ENCODE results near the gene EI24.

EI24 gene

GRCh38 chr11:125605417-125605816, 36.1 kb downstream of the EI24 start:
- H3K36me3 ChIP-seq (ENCODE audit: insufficient read depth, low read depth, low read length): peaks cover 100% of the 10 kb centered on the region
- no peak overlapping the region for H3K27ac ChIP-seq (ENCODE audit: low read length)
- H3K27me3 ChIP-seq (ENCODE audit: insufficient read depth, low read length): no peaks in the 10 kb centered on the region
- H3K9ac ChIP-seq (ENCODE audit: low read depth, low read length): no peak overlapping the region
- H3K9me3 ChIP-seq (ENCODE audit: insufficient read depth, low read depth, low read length): no peaks in the 10 kb centered on the region
- H3K4me1 ChIP-seq (ENCODE audit: insufficient read depth, low read length): no peaks in the 10 kb centered on the region
- no peak overlapping the region for H3K4me3 ChIP-seq (ENCODE audit: low read length)

GRCh38 chr11:125609545-125609944, 40.3 kb downstream of the EI24 start:
- no peaks in the 10 kb centered on the region for H3K4me1 ChIP-seq (ENCODE audit: insufficient read depth, low read length)
- H3K36me3 ChIP-seq (ENCODE audit: insufficient read depth, low read depth, low read length): peaks cover 100% of the 10 kb centered on the region
- no peak overlapping the region for H3K4me3 ChIP-seq (ENCODE audit: low read length)
- H3K27ac ChIP-seq (ENCODE audit: low read length): no peak overlapping the region
- H3K9me3 ChIP-seq (ENCODE audit: insufficient read depth, low read depth, low read length): no peaks in the 10 kb centered on the region
- H3K9ac ChIP-seq (ENCODE audit: low read depth, low read length): no peak overlapping the region
- no peaks in the 10 kb centered on the region for H3K27me3 ChIP-seq (ENCODE audit: insufficient read depth, low read length)

DNA sequence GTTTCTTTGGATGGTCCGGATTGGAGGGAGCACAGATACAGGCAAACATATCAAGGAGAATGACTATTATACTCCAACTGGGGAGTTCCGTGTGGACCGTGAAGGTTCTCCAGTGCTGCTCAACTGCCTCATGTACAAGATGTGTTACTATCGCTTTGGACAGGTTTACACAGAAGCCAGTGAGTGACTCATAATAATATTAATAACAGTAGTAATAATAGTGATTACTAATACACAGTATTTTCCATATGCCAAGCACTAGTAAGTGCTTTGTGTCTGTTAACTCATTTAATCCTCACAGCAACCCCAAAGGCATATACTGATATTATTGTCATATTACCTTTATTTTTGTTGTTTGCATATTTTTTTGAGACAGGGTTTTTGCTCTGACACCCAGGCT, 49.1 kb downstream of the EI24 start:
- no peaks in the 10 kb centered on the region for H3K27me3 ChIP-seq (ENCODE audit: insufficient read depth, low read length)
- no peak overlapping the region for H3K4me3 ChIP-seq (ENCODE audit: low read length)
- peaks cover 88% of the 10 kb centered on the region for H3K36me3 ChIP-seq (ENCODE audit: insufficient read depth, low read depth, low read length)
- no peak overlapping the region for H3K9ac ChIP-seq (ENCODE audit: low read depth, low read length)
- H3K4me1 ChIP-seq (ENCODE audit: insufficient read depth, low read length): no peaks in the 10 kb centered on the region
- H3K9me3 ChIP-seq (ENCODE audit: insufficient read depth, low read depth, low read length): no peaks in the 10 kb centered on the region
- no peak overlapping the region for H3K27ac ChIP-seq (ENCODE audit: low read length)

DNA sequence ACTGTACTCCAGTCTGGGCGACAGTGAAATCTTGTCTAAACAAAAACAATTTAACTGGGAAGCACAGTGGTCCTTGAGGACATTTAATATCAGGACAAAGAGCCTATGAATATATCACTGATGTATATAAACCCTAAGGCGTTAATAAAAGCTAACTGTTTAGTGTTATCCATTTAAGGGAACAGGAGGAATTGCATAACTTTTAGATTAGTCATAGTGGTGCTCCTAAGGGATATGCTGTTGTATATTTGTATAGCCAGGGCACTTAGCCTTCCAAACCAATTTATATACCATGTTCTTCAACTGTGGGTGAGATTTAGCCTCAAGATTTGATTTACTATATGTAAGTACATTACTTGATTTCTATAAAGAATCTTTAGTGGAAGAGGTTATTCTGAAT, 52.7 kb downstream of the EI24 start:
- Histone ChIP-seq H3K9me3 (ENCODE audit: insufficient read depth, low read depth, low read length) (no peaks in the 10 kb centered on the region), H3K4me1 (ENCODE audit: insufficient read depth, low read length) (no peaks in the 10 kb centered on the region; the same call in 1 of the 2 replicates), H3K4me3 (ENCODE audit: low read length) (no peak overlapping the region), H3K9ac (ENCODE audit: low read depth, low read length) (no peak overlapping the region), H3K27me3 (ENCODE audit: insufficient read depth, low read length) (no peaks in the 10 kb centered on the region), H3K36me3 (ENCODE audit: insufficient read depth, low read depth, low read length) (peaks cover 57% of the 10 kb centered on the region), H3K27ac (ENCODE audit: low read length) (no peak overlapping the region)

DNA sequence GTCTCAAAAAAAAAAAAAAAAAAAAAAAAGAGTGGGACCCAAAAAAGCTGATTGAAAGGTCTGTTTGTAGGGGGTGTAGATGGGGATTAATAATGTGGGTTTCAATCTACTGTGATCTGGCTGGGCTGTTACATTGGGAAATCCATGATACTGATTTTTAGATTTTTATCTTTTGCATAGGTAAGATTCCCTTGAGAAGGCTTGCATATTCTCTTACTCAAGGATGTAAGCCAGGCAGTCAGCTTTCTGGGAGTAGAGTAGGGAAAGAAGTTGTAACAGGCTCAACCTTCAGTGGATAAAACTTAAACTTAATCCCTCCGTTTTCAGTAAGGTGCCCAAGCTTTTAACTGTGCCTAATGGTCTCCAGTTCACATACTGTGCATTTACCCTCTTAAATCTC, 53.8 kb downstream of the EI24 start:
- no peak overlapping the region for H3K4me3 ChIP-seq (ENCODE audit: low read length)
- no peak overlapping the region for H3K27ac ChIP-seq (ENCODE audit: low read length)
- peaks cover 57% of the 10 kb centered on the region for H3K36me3 ChIP-seq (ENCODE audit: insufficient read depth, low read depth, low read length)
- no peaks in the 10 kb centered on the region for H3K27me3 ChIP-seq (ENCODE audit: insufficient read depth, low read length)
- no peaks in the 10 kb centered on the region for H3K9me3 ChIP-seq (ENCODE audit: insufficient read depth, low read depth, low read length)
- peaks cover 10% of the 10 kb centered on the region; the same call in 1 of the 2 replicates for H3K4me1 ChIP-seq (ENCODE audit: insufficient read depth, low read length)
- H3K9ac ChIP-seq (ENCODE audit: low read depth, low read length): no peak overlapping the region

- Histone ChIP-seq H3K27ac (ENCODE audit: low read length) (peak within 1 kb of the TSS; percentile 89), H3K27me3 (ENCODE audit: insufficient read depth, low read length) (no peaks in the 10 kb centered on the region), H3K9me3 (ENCODE audit: insufficient read depth, low read depth, low read length) (no peaks in the 10 kb centered on the region), H3K9ac (ENCODE audit: low read depth, low read length) (peak within 1 kb of the TSS; percentile 98), H3K4me1 (ENCODE audit: insufficient read depth, low read length) (peaks cover 10% of the 10 kb centered on the region; the same call in 1 of the 2 replicates), H3K4me3 (ENCODE audit: low read length) (peak within 1 kb of the TSS; percentile 98), H3K36me3 (ENCODE audit: insufficient read depth, low read depth, low read length) (peaks cover 56% of the 10 kb centered on the region)
Measured at GRCh38 chr11:125624756-125625213, 55.5 kb downstream of the EI24 start, which contains the start of gene CHEK1. CHEK1 (plus strand) TSS chr11:125625163; CDS start chr11:125626769, 1,606 bp downstream.

GRCh38 chr11:125625225-125625629, 56.0 kb downstream of the EI24 start:
- H3K4me1 ChIP-seq (ENCODE audit: insufficient read depth, low read length): peaks cover 10% of the 10 kb centered on the region; the same call in 1 of the 2 replicates
- peaks cover 56% of the 10 kb centered on the region for H3K36me3 ChIP-seq (ENCODE audit: insufficient read depth, low read depth, low read length)
- H3K9ac ChIP-seq (ENCODE audit: low read depth, low read length): peak overlapping the region; percentile 98
- H3K4me3 ChIP-seq (ENCODE audit: low read length): peak overlapping the region; percentile 98
- H3K9me3 ChIP-seq (ENCODE audit: insufficient read depth, low read depth, low read length): no peaks in the 10 kb centered on the region
- H3K27me3 ChIP-seq (ENCODE audit: insufficient read depth, low read length): no peaks in the 10 kb centered on the region
- peak overlapping the region; percentile 72 for H3K27ac ChIP-seq (ENCODE audit: low read length)

- Histone ChIP-seq H3K36me3 (ENCODE audit: insufficient read depth, low read depth, low read length) (peaks cover 56% of the 10 kb centered on the region), H3K27ac (ENCODE audit: low read length) (peak overlapping the region; percentile 89), H3K4me1 (ENCODE audit: insufficient read depth, low read length) (peaks cover 10% of the 10 kb centered on the region; the same call in 1 of the 2 replicates)
Measured at GRCh38 chr11:125625630-125626287, 56.5 kb downstream of the EI24 start.

GRCh38 chr11:125626288-125626950, 57.1 kb downstream of the EI24 start:
- Histone ChIP-seq H3K4me3 (ENCODE audit: low read length) (peak overlapping the region; percentile 98), H3K36me3 (ENCODE audit: insufficient read depth, low read depth, low read length) (peaks cover 56% of the 10 kb centered on the region), H3K4me1 (ENCODE audit: insufficient read depth, low read length) (peaks cover 10% of the 10 kb centered on the region; the same call in 1 of the 2 replicates)

More at GRCh38 chr11:125625630-125626287, 56.5 kb downstream of the EI24 start:
- no peaks in the 10 kb centered on the region for H3K9me3 ChIP-seq (ENCODE audit: insufficient read depth, low read depth, low read length)
- H3K9ac ChIP-seq (ENCODE audit: low read depth, low read length): peak overlapping the region; percentile 98
- H3K4me3 ChIP-seq (ENCODE audit: low read length): peak overlapping the region; percentile 98
- H3K27me3 ChIP-seq (ENCODE audit: insufficient read depth, low read length): no peaks in the 10 kb centered on the region

GRCh38 chr11:125627236-125627910, 58.1 kb downstream of the EI24 start:
- H3K9me3 ChIP-seq (ENCODE audit: insufficient read depth, low read depth, low read length): no peaks in the 10 kb centered on the region
- no peaks in the 10 kb centered on the region for H3K27me3 ChIP-seq (ENCODE audit: insufficient read depth, low read length)
- H3K4me1 ChIP-seq (ENCODE audit: insufficient read depth, low read length): peaks cover 10% of the 10 kb centered on the region; the same call in 1 of the 2 replicates
- peak overlapping the region; percentile 98 for H3K9ac ChIP-seq (ENCODE audit: low read depth, low read length)
- peak overlapping the region; percentile 98 for H3K4me3 ChIP-seq (ENCODE audit: low read length)
- peak overlapping the region; percentile 89 for H3K27ac ChIP-seq (ENCODE audit: low read length)
- H3K36me3 ChIP-seq (ENCODE audit: insufficient read depth, low read depth, low read length): peaks cover 57% of the 10 kb centered on the region

More at GRCh38 chr11:125626288-125626950, 57.1 kb downstream of the EI24 start:
- Histone ChIP-seq H3K27me3 (ENCODE audit: insufficient read depth, low read length) (no peaks in the 10 kb centered on the region), H3K9me3 (ENCODE audit: insufficient read depth, low read depth, low read length) (no peaks in the 10 kb centered on the region), H3K27ac (ENCODE audit: low read length) (peak overlapping the region; percentile 89), H3K9ac (ENCODE audit: low read depth, low read length) (peak overlapping the region; percentile 98)
